Activated naive CD8-positive, alpha-beta T cell treated with anti-CD3 and anti-CD28 coated beads for 36 hours (primary cell): ENCODE measurements around the gene WWOX. TPM values are rescaled to one million over a fixed set of nuclear protein-coding genes. Genes with fewer than 3 reads are reported as not detected.

Experiments
- DNase-seq: peaks from one replicate; pipeline ENCODE4 v3.0.0; 2021
- H3K27ac Mint-ChIP-seq: one replicate; pipeline ENCODE4 v1.8.0; 2022; ENCODE audit warnings: mild to moderate bottlenecking, moderate library complexity, mixed read lengths
- H3K27me3 Mint-ChIP-seq: one replicate; pipeline ENCODE4 v1.8.0; 2022; ENCODE audit warnings: mild to moderate bottlenecking, mixed read lengths
- H3K36me3 Mint-ChIP-seq: one replicate; pipeline ENCODE4 v1.8.0; 2021; ENCODE audit warnings: mild to moderate bottlenecking, mixed read lengths
- H3K4me1 Mint-ChIP-seq: one replicate; pipeline ENCODE4 v1.8.0; 2021; ENCODE audit warnings: mixed read lengths
- H3K4me3 Mint-ChIP-seq: one replicate; pipeline ENCODE4 v1.8.0; 2022; ENCODE audit warnings: mild to moderate bottlenecking, moderate library complexity, mixed read lengths
- H3K9me3 Mint-ChIP-seq: one replicate; pipeline ENCODE4 v1.8.0; 2022; ENCODE audit warnings: mixed read lengths
- total RNA-seq, 2 experiments: library from RNA; stranded (reverse); gene quantifications; one replicate each; pipeline ENCODE4 v1.2.3, GENCODE V29; 2021

Gene WWOX
- total RNA-seq, 2 experiments from 2014 or later = 20.0 to 23.9 TPM

- H3K27me3 Mint-ChIP-seq = no peaks in the 10 kb centered on the region
- no peak overlapping the region for H3K27ac Mint-ChIP-seq
- H3K4me3 Mint-ChIP-seq = no peak overlapping the region
- peaks cover 14% of the 10 kb centered on the region for H3K4me1 Mint-ChIP-seq
- peaks cover 11% of the 10 kb centered on the region for H3K36me3 Mint-ChIP-seq
- DNase-seq = no peak
- peaks cover 9% of the 10 kb centered on the region for H3K9me3 Mint-ChIP-seq
Observed at GRCh38 chr16:79165506-79165905, 1066.1 kb downstream of the WWOX start.

GRCh38 chr16:79167893-79168292 is 1068.4 kb downstream of the WWOX start:
- no peaks in the 10 kb centered on the region for H3K27me3 Mint-ChIP-seq
- no peak for DNase-seq
- no peak overlapping the region for H3K4me3 Mint-ChIP-seq
- H3K27ac Mint-ChIP-seq = no peak overlapping the region
- H3K4me1 Mint-ChIP-seq = peaks cover 12% of the 10 kb centered on the region
- peaks cover 11% of the 10 kb centered on the region for H3K36me3 Mint-ChIP-seq
- peaks cover 9% of the 10 kb centered on the region for H3K9me3 Mint-ChIP-seq

DNA sequence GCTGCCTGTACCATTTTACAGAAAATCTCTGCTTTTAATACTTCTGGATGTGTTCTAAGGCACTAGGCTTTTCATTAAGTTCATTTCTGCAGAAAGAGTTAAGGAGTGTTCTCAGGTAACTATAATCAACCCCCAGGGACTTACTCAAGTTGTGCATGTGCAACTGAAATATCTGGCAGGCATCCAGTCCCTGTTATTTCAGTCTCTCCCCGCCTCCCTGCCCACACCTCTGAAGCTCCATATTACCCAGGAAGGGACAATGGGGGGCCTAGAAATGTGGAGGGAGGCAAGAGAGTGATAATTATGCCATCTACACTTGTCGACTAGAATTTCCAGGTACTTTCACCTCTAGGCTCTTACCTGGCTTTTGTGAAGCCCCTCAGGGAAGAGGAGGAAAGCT is 1068.9 kb downstream of the WWOX start:
- Mint-ChIP-seq H3K4me3 (no peak overlapping the region), H3K9me3 (peaks cover 9% of the 10 kb centered on the region), H3K36me3 (peaks cover 11% of the 10 kb centered on the region), H3K27me3 (no peaks in the 10 kb centered on the region), H3K4me1 (peaks cover 11% of the 10 kb centered on the region), H3K27ac (no peak overlapping the region)
- DNase-seq = no peak

DNA sequence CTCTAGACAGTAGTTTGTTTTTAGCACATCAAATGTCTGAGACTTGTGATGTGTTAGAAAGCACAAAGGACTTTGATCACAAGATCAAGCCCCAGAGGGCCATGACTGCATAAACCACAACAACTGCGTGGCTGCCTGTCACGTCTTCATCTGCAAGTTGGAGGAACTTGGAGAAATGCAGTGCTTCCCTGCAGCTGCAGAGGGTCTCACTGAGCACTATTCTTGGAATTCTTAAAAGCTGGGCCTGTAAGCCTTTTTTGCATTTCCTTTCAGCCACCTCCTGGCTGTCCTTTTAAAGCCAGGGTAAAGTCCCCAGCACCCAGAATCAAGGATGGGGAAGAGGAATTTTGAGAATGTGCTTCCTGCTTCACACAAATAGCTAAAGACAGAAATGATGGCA is 1069.8 kb downstream of the WWOX start:
- Mint-ChIP-seq H3K4me3 (no peak overlapping the region), H3K36me3 (peaks cover 11% of the 10 kb centered on the region), H3K9me3 (peaks cover 9% of the 10 kb centered on the region), H3K4me1 (peaks cover 6% of the 10 kb centered on the region), H3K27ac (no peak overlapping the region), H3K27me3 (no peaks in the 10 kb centered on the region)
- no peak for DNase-seq

DNA sequence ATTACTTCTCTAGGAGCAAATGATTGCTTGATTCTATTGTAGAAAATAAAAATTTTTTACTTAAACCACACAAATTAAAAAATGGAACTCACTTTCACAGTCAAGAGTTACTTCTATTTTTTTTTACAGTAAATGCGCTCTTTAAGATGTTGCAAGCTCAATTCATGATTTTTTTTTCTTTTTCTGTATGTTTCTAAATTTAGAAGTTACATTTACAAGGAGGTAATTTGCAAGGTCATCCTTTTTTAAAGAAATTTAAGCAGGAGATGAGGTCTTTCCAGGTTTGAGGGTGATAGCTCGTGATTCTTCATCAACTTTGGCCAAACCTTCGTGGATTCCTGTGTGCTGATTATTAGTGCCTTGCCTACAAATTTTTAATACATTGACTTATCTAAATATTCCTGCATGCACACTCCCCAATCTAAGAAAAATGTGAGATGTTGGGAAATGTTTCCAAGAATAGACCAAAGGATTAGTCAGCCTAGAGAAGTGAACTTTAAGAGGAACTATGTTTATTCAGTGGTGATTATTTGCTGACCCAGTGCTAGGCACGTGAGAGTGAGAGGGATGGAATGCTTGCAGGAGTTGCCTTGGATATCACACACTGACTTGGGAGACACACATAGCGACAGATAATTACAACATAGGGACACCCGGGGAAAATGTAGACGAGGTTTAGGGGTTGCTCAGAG is 1071.2 kb downstream of the WWOX start:
- Mint-ChIP-seq H3K27me3 (no peaks in the 10 kb centered on the region), H3K4me3 (no peak overlapping the region), H3K4me1 (peaks cover 10% of the 10 kb centered on the region), H3K9me3 (peaks cover 9% of the 10 kb centered on the region), H3K27ac (no peak overlapping the region), H3K36me3 (peaks cover 11% of the 10 kb centered on the region)
- no peak for DNase-seq

DNA sequence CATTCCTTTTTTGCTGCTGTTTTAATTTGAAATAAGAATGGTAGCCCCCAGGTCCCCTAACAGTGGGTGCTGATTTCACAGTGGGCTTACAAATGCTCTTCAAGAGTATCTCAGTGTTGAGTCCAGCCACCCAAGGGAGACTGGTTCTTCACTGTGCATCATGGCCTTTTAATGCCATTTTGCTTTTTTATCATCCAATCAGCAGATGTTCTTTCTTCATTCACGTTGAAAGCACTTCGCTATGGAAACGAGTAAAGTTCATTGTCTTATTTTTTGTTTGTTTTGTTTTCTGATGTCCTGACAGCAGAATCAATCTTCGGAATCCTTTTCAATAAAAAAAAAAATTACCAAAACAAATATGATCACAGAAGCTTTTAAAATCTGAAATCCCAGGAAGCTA is 1072.0 kb downstream of the WWOX start:
- DNase-seq = no peak
- H3K27ac Mint-ChIP-seq = no peak overlapping the region
- no peaks in the 10 kb centered on the region for H3K27me3 Mint-ChIP-seq
- no peak overlapping the region for H3K4me3 Mint-ChIP-seq
- peaks cover 11% of the 10 kb centered on the region for H3K9me3 Mint-ChIP-seq
- H3K36me3 Mint-ChIP-seq = peaks cover 11% of the 10 kb centered on the region
- H3K4me1 Mint-ChIP-seq = peaks cover 11% of the 10 kb centered on the region

GRCh38 chr16:79171931-79172705 is 1072.7 kb downstream of the WWOX start:
- Mint-ChIP-seq H3K27ac (no peak overlapping the region), H3K27me3 (no peaks in the 10 kb centered on the region), H3K4me1 (peaks cover 11% of the 10 kb centered on the region), H3K9me3 (peaks cover 11% of the 10 kb centered on the region), H3K36me3 (peaks cover 11% of the 10 kb centered on the region), H3K4me3 (no peak overlapping the region)
- no peak for DNase-seq

- H3K9me3 Mint-ChIP-seq = peaks cover 7% of the 10 kb centered on the region
- H3K4me3 Mint-ChIP-seq = no peak overlapping the region
Observed at GRCh38 chr16:79172976-79173500, 1073.6 kb downstream of the WWOX start.

DNA sequence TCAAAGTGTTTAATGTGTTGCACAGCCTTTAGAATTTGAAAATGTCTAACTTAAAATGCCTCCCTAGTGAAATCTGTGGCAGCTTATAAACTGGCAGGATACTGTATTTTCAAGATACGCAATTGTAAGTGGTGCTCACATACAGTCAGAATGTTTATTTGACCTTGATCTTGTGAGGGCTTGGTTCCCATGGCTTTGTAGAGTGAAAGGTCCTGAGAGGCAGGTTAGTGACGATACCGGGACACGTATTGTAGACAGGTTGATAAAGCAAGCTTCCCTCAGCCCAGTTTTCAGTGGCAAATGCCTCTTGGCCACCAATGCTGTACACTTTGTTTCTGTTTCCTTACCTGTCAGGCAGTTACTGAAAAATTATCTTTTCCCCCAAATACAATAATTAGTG is 1074.5 kb downstream of the WWOX start:
- H3K4me1 Mint-ChIP-seq = peaks cover 10% of the 10 kb centered on the region

More at GRCh38 chr16:79172976-79173500, 1073.6 kb downstream of the WWOX start:
- Mint-ChIP-seq H3K27ac (no peak overlapping the region), H3K27me3 (no peaks in the 10 kb centered on the region), H3K36me3 (peaks cover 4% of the 10 kb centered on the region), H3K4me1 (peaks cover 11% of the 10 kb centered on the region)
- DNase-seq = no peak

DNA sequence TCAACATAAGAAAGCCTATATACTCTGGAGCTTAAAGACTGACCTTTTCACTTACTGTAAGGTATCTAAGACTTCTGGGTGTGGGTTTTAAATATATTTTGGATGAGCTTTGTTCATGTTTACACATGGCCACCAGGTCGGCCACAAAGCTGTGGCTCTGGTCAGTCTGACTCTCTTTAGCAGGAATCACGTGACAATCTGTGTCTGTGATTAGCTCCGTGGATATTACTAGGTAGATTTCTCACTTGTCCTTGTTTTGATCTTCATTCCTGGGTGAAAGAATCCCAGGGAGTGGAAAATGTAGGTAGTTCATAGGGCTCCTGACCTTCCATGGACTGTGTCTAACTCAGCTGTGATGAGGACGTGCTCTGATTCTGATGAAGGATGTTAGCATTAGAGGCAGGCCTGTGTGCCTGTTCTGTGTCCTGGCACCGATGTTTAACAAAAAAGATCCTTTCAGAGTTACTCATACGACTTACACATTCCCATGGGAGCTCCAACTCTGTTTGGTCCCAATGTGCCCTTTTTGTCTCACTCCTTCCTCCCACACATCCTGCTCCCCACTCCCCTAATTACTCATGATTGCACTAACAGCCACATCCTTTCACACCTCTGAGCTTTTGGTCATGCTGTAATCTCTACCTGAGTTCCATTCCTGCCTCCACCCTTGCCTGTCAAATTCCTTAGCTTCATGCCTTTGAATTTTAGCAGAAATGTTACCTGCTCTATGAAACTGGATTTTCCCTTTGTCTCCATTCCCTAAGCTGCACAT is 1076.0 kb downstream of the WWOX start:
- Mint-ChIP-seq H3K4me3 (no peak overlapping the region), H3K27ac (no peak overlapping the region), H3K36me3 (peaks cover 6% of the 10 kb centered on the region), H3K27me3 (peaks cover 5% of the 10 kb centered on the region), H3K4me1 (peaks cover 5% of the 10 kb centered on the region), H3K9me3 (peaks cover 13% of the 10 kb centered on the region)
- no peak for DNase-seq

More for the DNA sequence above, 1074.5 kb downstream of the WWOX start:
- DNase-seq = no peak
- H3K9me3 Mint-ChIP-seq = peaks cover 8% of the 10 kb centered on the region
- H3K36me3 Mint-ChIP-seq = peaks cover 5% of the 10 kb centered on the region
- H3K27me3 Mint-ChIP-seq = no peaks in the 10 kb centered on the region
- H3K4me3 Mint-ChIP-seq = no peak overlapping the region
- H3K27ac Mint-ChIP-seq = no peak overlapping the region

DNA sequence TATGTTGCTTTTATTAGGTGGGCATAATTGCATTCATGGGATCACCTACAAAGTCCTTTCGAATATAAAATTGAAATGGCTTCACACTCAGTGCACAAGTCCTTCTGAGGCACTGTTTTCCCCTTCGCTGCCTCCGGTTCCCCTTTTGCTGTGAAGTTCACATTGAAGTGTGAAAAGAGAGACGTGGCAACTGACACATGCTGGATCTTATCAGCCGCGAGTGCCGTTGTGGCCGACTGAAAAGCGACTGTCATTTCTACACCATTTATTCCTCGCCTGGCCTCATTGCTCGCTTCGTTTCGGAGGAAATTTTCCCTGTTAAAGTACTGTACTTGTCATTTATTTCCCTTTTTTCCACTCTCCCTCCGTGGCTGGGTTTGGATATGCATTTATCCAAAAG is 1077.6 kb downstream of the WWOX start:
- Mint-ChIP-seq H3K27me3 (peaks cover 7% of the 10 kb centered on the region), H3K36me3 (peaks cover 6% of the 10 kb centered on the region), H3K4me1 (peaks cover 7% of the 10 kb centered on the region), H3K27ac (no peak overlapping the region), H3K4me3 (no peak overlapping the region), H3K9me3 (peaks cover 15% of the 10 kb centered on the region)
- no peak for DNase-seq

GRCh38 chr16:79181419-79181818 is 1082.0 kb downstream of the WWOX start:
- Mint-ChIP-seq H3K27me3 (peaks cover 11% of the 10 kb centered on the region), H3K36me3 (peaks cover 6% of the 10 kb centered on the region), H3K4me1 (peaks cover 15% of the 10 kb centered on the region), H3K4me3 (no peak overlapping the region), H3K27ac (no peak overlapping the region), H3K9me3 (peaks cover 15% of the 10 kb centered on the region)
- no peak for DNase-seq

GRCh38 chr16:79182616-79183015 is 1083.2 kb downstream of the WWOX start:
- no peak overlapping the region for H3K4me3 Mint-ChIP-seq
- no peak for DNase-seq
- H3K4me1 Mint-ChIP-seq = peaks cover 15% of the 10 kb centered on the region
- no peak overlapping the region for H3K27ac Mint-ChIP-seq
- peaks cover 5% of the 10 kb centered on the region for H3K36me3 Mint-ChIP-seq
- H3K27me3 Mint-ChIP-seq = peaks cover 11% of the 10 kb centered on the region
- H3K9me3 Mint-ChIP-seq = peaks cover 9% of the 10 kb centered on the region

DNA sequence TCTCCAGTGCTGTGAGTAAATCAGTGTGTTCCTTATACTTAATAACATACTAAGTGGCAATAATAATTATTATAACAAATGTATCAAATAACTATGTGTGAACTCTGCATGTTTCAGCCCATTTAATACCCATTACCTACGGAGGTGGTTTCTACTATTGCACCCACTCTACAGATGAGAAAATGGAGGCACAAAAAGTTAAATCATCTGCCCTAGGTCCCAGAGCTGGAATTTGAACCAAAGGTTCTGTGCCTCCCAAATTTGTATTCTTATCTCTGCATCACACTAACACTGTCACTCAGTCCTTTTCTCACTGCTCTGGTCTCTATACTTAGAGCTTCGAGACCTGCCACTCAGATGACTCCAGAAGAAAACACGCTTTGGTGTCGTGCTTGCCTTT is 1084.1 kb downstream of the WWOX start:
- Mint-ChIP-seq H3K9me3 (peaks cover 11% of the 10 kb centered on the region), H3K36me3 (peaks cover 4% of the 10 kb centered on the region), H3K4me1 (peaks cover 15% of the 10 kb centered on the region), H3K27me3 (peaks cover 15% of the 10 kb centered on the region), H3K27ac (no peak overlapping the region), H3K4me3 (no peak overlapping the region)
- DNase-seq = no peak

GRCh38 chr16:79184464-79185030 is 1085.1 kb downstream of the WWOX start:
- Mint-ChIP-seq H3K4me1 (peaks cover 15% of the 10 kb centered on the region), H3K36me3 (peaks cover 4% of the 10 kb centered on the region), H3K9me3 (peaks cover 11% of the 10 kb centered on the region), H3K4me3 (no peak overlapping the region), H3K27ac (no peak overlapping the region), H3K27me3 (peaks cover 15% of the 10 kb centered on the region)
- no peak for DNase-seq
